NCI-H226 (cell line): Measurements from ENCODE around the gene ACTN1.

Experiments
- DNase-seq: peaks from one replicate; pipeline ENCODE4 v3.0.0-alpha.2; 2015

ACTN1 gene

DNA sequence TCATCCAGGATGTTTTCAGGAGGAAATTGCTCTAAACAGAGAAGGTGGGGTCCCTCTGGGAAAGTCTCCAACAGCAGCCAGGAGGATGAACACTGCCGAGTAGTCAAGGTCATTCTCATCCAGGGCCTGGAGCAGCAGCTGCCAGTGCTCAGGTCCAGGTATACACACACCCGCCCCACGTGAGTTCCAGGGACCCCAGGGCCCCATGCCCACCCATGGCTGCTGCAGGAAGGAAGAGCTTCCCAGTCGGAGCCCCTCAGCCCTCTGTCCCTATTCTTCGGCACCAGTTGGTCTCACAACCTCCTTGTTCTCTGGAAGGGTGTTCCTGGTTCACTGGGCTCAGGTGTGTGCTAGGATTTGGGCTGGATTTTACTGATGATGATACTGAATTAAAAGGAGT lies 72.7 kb downstream of the ACTN1 start:
- DNase-seq: no peak

DNA sequence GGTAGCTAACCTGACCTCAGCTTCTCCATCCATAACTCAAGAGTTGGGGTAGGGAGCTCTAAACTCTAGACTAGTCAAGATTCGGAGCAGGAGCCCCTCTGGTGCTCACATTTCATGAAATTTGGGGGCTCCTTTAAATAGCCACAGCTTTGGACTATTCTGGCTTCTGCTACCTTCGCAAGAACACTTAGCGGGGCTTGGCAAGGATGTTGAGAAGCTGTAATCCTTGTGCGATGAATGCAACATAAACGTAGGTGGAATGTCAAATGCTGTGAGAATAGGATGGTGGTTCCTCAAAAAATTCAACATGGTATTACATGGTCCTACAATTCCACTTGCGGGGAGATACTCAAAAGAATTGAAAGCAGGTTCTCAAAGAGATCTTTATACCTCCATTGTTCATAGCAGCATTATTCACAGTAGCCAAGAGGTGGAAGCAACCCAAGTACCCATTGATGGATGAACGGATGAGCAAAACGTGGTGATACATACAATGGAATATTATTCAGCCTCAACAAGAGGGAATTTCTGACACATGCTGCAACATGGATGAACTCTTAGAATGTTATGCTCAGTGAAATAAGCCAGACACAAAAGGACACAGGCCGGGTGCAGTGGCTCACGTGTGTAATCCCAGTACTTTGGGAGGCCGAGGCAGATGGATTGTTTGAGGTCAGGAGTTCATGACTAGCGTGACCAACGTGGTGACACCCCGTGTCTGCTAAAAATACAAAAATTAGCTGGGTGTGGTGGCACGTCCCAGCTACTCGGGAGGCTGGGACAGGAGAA lies 73.8 kb downstream of the ACTN1 start:
- DNase-seq: no peak

DNA sequence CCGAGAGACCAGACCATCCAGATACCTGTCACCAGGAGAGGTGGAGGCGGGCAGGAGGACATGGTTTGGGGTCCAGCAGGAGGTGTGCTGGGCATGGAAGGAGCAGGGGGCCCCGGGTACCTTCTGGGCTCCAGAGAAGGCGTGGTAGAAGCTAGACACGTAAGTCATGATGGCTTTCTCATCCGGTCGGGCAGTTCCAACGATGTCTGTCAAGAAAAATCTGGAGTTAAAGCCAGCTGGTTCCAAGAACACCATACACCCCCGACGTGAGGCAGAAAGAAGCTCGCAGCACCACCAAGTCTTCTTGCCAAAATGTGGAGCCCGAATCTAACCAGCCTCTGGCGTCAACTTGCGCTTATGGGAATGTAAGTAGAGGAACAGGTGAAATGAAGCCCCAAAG lies 76.7 kb downstream of the ACTN1 start:
- DNase-seq: no peak

DNA sequence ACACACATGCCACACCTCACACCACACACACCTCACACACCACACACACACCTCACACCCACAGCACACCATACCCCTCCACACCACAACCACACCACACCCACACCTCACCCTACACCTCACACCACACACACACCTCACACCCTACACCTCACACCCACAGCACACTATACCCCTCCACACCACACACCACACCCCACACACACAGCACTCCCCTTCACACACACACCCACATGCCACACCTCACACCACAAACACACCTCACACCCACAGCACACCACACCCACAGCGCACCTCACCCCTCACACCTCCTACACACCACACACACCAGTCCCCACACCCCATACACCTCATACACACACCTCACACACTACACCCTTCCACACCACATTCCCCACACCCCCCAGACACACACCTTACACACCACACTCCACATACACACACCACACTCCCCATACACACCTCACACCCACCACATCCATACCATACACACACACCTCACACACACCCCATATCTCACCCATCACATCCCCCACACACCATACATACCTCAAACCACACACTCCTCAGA lies 80.0 kb downstream of the ACTN1 start:
- DNase-seq: no peak

DNA sequence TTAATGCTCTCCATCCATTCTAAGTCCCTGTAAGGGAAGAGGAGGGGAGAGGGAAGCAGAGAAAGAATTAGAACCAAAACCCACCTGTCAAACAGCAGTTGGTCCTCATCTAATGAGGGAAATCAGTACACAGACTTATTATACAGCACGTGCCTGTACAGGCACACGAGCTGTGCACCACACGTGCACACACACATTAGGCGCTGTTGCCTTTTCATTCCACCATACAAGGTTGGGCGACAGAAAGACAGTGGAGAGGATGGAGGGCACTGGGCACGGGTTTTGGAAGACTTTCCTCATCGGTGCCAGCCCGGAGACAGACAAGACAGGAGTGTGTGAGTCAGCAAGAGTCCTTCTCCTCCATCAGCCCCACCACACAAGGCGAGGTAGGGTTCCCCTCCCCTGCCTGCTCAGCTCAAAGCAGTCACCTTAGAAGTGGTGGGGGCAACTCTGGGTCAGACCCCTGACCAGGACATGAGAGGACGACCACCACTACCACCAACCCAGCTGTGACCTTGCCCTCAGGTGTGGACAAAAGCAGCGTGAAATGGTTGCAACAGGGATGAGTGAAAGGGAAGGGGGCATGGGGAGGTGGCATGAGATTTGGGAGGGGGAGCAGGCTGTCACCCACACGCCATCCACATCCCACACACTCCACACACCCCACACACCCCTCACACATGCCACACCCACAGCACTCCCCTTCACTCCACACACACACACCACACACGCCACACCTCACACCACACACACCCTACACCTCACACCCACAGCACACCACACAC lies 80.7 kb downstream of the ACTN1 start:
- DNase-seq: no peak

DNA sequence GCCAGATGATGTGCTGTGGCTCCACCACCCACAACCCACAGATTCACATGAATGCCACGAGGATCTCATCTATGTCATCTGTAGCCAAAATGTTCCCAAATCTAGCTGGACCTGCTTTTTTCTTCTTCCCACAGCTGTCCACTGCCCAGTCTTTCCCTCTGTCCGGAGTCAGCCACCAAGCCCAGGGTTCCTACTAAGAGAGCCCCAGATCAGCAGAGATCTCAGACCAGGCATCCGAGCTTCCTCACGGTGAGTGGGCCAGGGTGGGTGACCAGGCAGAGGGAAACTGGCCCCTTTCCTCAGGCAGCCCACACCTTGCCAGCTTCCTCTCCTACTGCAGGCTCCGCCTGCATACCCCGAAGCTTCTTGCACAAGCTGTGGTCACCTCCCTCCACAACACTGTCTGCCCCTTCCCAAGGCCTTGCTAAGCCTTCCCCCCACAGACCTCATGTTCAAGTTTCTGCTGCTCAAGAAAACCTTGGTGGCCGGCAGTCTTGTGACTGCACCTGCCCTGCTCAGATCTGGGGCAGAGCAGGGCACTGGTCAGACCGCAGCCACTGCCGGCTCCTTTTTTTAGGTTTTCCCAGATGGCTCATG lies 81.4 kb downstream of the ACTN1 start:
- no peak for DNase-seq

DNA sequence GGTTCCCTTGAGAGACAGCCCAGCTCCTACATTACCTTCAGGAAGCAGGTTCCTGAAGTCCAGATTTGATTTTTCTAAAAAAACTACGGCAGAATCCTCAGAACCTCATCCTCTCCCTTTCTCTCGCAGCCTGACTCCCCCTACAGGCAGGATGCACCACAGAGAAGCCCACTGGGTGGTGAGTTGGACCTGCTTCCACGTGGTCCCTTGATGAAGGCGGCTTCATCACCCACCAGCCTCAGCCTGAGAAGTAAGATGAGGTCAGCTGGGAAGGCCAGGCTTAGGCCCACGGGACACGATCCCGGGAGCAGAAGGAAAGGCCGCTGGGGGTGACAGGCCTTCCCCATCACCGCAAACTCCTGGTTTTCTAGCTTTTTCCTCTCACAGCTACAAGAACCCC lies 83.0 kb downstream of the ACTN1 start:
- no peak for DNase-seq

DNA sequence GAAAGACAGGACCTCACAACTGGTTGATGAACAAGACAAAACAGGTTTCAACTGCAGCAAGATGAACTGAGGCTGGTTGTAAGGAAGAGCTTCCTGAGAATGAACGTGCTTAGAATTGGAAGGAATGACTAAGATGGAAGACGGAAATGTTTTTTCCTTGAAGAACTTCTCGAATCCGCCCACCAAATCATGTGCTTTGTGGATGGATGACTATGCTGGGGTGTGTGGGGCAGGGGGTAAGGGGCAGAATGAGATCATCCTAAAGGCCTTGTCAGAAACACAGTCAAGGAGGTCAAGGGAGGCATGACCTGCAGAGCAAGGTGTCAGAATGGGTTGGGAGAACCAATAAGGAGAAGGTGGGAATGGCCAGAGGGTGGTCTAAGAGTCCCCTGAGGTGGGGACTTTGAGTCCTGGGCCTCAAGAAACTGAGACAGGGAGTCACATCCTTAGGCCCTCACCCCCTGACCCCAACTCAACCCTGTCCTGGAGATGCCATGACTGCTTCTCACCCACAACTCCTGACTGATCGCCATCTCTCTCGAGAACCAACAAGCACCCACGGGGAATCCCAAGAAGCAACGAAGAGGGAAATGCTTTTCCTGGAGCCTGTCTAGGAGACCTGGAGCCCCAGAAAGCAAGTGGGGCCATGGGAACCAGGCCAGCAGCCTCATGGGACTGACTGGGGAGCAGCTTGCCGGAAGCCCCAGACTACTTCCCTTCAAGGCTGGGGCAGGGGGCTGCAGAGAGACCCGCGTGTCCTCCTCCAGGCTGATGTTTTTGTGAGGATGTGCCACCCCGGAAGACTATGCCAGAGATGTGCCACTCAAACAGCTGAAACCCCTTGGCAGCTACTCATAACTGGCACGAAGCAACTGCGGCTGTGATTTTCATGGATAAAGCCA lies 84.0 kb downstream of the ACTN1 start:
- no peak for DNase-seq

DNA sequence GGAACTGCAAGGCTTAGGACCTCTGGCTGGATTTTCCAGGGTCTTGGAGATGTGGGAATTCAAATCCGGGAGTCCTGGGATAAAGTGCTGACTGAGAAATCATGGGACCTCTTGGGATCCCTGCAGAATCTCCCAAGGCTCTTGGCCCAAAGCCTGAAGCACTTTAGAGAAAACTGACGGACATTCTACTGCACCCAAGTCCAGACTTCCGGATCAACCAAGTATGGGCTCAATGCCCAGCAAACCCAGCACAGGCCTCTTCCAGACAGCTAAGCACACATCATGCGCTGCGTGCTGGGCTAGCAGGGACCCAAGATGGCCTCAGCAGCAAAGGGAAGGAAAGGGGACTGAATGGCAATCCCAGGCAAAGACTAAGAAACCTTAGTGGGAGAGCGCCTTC lies 85.0 kb downstream of the ACTN1 start:
- no peak for DNase-seq

DNA sequence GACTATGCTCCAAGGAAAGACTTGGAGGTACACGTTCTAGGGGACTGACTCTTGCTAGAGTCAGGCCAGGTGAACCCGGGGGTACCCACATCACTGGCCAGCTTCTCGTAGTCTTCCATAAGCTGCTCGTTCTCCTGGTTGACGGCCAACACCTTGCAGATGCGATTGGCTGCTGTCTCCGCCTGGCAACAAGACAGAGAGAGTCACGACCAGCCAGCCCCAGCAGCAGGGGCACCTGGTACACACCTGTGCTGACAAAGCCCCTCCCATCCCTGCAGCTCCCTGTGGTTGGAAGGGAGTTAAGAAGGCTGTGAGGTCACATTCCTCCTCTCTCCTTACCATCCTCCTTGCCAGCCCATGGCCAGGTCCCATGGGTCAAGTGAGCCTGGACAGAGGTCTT lies 85.5 kb downstream of the ACTN1 start:
- DNase-seq: no peak

DNA sequence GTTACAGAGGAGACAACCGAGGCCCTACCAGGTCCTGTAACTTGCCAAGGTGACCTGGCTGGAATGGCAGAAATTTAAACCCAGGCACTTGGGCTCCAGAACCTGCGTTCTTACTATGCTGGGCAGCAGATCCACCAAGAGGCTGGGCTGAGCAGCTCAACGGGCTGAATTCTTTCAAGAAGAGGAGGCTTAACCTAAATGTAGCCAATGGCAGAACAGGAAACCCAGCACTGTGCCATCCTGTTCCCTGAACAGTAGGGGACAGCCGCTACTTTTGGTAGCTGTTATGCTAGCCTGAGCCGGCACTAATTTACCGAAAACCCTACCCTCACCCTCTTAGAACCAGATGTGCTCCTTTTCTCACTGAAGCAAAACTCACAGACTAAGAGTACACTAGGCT lies 86.1 kb downstream of the ACTN1 start:
- no peak for DNase-seq

DNA sequence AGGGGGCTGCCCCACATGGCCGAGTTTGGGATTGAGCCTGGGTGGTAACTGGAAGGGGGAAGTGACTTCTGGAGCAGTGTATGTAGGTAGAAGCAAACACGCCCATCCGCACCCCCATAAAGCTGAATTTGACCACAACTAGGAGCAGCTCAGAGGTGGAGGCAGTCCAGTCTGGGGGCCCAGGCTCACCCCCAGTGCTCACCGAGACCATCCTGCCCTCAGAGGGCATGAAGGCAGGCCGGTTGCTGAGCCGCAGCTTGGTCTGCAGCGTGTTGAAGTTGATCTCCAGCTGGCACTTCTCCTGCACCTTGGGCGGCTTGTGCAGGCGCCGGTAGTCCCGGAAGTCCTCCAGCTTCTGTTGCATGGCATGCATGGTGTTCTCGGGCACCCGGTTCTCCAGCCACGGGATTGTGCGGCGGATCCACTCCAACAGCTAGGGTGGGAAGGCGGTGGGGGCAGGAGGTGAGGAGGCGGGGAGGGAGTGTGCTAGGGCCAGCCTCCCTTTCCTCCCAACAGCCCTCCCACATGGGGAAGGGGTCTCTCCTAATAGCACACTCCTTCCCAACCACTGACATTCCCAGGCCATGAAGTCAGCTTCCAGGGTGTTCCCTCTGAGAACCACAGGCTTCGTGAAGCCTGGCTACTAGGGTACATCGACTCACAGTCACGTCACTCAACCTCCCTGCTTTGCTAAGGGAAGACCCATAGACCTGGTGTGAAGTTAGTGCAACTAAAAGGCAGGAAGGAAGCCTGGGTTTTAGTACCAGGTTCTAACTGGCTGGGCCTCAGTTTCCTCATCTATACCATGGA lies 87.0 kb downstream of the ACTN1 start:
- DNase-seq: peak; percentile 65

DNA sequence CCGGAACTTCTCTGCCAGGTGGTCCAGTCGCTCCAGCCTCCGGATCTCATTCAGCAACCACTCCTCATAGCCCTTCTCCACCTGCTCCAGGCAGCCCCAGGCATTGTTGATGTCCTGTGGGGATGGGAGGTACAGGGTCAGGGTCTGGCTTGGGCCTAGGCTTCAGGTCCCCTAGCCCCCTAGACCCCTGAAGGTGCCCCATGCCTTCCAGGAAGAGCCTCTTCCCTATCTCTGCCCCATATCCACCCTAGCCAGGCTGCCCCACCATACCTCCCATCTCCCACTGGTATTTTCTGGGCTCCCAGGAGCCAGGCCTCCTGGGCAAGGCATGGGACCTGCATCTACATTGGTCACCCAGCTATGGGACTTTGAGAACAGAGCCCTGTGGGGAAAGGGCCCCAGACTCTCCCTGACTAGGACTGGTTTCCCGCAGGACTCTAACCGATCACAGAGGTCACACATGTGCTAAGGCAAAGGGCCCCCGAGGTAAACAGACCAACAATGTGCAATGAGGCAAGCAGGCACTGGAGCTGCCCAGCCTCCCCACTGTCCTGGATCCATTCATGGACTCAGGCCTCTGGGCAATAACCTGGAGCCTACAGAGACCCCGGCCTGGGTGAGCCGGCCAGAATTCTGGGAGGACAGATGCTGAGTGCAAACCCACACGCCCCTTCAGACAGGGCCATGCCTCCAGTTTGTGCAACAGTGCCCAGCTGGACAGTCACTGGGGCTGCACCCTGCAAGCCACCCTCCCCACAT lies 88.8 kb downstream of the ACTN1 start:
- DNase-seq: no peak

DNA sequence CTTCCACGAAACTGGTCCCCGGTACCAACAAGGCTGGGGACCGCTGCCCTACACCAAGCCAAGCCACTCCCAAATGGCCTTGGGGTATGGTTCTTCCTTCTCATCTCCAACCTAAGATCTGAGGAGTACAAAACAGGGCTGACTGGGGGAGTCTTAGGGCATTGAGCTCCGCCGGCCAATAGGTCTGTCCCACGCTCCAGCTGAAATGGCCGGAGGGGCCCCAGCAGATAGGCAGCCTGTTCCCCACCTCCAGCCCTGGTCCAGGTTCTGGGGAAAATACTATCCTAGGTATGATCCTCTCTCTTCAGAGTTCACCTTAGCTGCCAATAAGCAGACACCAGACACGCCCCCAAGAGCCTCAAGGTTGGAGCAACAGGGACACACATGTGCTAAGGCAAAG lies 90.2 kb downstream of the ACTN1 start:
- DNase-seq: no peak

DNA sequence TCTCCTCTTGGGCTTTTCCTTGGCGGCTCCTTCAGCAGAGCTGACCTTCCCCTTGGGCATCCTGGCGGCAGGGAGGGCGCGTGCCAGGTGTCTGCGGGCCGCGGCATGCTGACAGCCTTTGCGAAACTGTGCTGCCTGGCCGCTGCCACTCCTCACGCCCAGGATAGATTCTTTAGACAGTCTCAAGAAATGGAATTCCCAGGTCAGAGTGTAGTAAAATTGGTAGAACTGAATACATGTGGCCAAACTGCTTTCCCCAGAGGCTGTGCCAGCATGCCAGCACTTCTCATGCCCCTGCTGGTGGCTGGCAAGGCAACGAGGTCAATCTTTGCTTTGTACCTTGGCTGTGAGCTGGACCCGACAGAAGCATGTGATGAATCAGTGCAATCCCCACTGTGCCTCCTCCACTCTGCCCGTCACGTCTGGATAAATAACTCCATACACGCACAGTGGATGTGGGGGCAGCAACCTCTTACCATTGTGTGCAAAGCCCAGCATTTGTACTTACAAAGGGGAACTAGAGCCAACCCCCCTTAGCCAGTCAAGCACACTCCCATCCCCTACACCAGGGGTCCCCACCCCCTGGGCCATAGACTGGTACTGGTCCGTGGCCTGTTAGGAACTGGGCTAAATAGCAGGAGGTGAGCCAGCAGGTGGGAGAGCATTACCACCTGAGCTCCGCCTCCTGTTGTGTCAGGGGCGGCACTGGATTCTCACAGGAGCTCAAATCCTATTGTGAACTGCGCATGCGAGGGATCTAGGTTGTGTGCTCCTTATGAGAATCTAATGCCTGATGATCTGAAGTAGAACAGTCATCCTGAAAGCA lies 90.9 kb downstream of the ACTN1 start:
- DNase-seq: peak; percentile 78

DNA sequence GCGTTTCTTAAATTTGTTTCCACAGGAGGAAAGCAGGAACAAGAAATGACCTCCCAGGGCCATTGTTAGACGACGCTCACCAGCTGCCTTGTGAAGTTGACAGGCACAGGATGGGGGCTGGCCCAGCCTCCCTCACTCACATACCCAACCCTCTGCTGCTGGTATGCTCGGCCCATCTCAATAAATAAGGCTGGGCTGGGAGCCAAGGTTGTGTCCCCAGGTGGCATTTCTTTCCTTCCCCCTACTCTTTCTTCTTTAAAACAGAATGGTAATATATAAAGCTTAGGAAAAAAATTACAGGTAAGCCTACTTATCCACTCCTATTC lies 93.0 kb downstream of the ACTN1 start:
- DNase-seq: no peak

DNA sequence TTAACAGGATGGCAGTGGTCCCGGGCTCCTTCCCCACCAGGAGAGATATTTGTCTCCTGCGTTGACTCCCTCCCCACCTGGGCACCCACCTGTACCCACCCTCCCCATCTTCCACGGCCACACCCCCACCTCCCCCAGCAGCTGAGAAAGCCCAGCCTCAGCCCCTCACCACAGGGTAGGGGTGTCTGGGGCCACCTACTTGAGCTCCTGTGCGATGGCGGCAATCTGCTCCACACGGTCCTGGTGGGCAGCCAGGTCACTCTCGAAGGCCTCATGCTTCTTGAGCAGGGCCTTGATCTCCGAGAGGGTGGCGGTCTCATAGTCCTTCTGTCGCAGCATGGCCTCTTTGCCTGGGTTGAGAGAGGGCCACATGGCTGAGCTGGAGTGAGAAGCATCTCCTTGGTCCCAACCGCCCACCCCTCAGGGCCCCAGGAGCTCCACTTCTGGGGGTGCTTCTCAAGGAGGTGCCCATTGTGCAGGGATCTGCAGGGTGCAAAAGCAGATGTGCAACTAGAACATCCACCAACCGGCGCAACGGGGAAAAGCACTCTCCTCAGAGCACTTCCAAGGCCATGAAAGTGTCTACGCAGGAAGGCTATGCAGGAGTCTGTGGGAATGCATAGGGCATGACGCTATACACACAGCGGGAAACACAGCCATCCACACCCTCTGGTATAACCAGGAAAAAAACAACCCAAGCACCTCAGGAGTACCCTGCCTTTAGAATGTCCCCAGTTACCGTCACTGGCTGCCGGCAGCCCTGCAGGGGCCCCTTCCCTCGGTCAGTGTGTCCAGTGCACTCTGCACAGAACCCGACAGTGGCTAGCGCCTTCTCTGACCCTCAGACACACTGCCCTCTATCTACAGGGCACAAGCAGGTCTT lies 93.6 kb downstream of the ACTN1 start:
- DNase-seq: no peak

DNA sequence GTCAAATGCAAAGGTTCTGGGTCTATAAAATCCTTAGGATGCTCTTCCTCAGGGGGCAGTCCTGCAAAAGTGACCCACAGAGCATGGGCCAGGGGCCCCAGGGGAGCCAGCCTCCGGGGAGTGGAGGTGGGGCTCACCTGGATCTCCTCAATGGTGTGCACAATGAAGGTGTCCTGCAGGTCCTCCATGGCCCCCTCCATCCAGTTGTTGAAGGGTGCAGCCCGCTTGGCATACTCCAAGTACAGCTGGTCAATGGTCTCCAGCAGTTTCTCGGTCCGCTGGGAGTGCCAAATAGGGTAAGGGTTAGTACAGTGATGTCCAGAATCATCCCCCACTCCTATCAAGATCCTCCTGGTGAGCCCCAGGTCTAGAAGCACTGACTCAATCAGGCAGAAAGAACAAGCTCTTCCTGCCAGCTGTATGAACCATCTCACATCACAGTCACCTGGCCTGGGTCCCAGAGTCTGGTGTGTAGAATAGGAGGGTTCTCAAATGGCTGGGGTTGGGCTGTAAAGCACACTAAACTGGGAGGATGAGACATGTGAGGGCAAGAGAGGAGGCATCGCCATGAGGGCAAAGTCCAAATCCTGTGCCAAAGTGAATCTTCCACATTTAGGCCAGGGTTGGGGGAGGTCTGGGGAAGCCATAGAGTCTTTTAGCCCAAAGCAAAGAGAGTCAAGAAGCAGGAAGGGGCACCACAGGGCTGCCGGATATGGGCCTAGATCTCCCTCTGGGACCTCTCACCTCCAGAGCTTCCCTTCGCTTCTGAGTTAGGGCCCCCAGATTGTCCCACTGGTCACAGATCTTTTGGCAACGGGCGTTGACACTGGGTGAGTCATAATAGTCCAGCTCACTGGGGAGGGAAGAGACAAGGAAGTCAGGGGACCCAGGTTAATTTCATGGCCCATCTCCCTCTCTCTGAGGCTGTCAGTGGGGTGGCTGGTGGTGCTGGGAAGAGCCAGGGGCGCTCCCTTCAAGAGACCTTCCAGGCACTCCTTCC lies 94.8 kb downstream of the ACTN1 start:
- DNase-seq: peak; percentile 83
